ENCODE data around the gene MYO3B. TPM values are rescaled to one million over a fixed set of nuclear protein-coding genes. Genes with fewer than 3 reads are reported as not detected.

The MYO3B gene
- total and polyA plus RNA-seq, 2 of the 8 experiments (the other 6 are each of a cell fraction or from before 2014, with no cell fraction given) = 0.17 to 0.19 TPM

DNA sequence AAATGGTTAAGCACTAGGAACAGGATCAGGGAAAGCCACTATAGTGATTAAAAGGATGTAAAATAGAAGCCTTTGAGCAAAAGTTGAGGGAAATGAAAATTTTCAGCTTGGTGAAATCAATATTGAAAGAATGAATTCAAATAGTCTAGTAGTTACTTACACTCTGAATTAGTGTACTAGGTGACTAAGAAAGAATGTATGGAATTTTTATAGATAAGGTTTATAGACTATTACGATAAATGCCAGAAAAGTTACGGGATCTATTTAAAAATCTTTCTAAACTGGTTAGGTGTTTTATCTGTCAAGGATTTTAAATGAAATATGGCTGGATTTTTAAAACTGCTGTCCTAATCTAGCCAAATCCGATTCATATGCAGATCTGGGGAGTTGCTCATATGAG, 208.6 kb downstream of the MYO3B start (continued):
- TF ChIP-seq ZNF274 (IDR thresholded peaks at IDR 0.05; ENCODE audit: borderline replicate concordance, extremely low read depth, low read length) = no peak
- TF ChIP-seq KDM4A (IDR thresholded peaks at IDR 0.05; ENCODE audit: low read depth, low read length, severe bottlenecking) = no peak
